Heart left ventricle (tissue), 13 donors: ENCODE data around the gene CPSF7.

Source experiments
- POLR2A ChIP-seq, 2 donors: fragments of 450-650 bp; IDR thresholded peaks; one replicate each; pipeline ENCODE4 v1.6.1; 2017; ENCODE audit warnings: antibody characterized with exemption in 2 of 2, mild to moderate bottlenecking in 2 of 2, moderate library complexity in 2 of 2
- TF ChIP-seq, protein P1 (sequence below), 12 donors: fragments of 200-600 bp; sonication (generic) in 4 of 12; IDR thresholded peaks; one replicate each; pipeline versions ENCODE4 v1.5.0 to v1.8.0; 2018 to 2022; ENCODE audit warnings: antibody characterized with exemption in 12 of 12, mild to moderate bottlenecking in 5 of 12
- donor health status: ischemic (EF 13 %, LVEDD 7.1; RV severe dilation, severe dysfunction).
- donor health status: DM: no; HTN: yes; CAD: no.
- donor health status: DM: no; HTN: no; CAD: no.
- donor health status: ischemic (EF 25% LVEDD 6.9; RV normal size, moderate dysfunction).
- donor health status: ischemic (EF 25% LVEDD 5.7; RV mildly dilated, moderate dysfunction).
- donor health status: ischemic (EF 35%, LVEDD 5.7; RV mildly dilated, moderate dysfunction).
- donor health status: nonischemic (EF 11% LVEDD 7.7; RV severe dilation, severe dysfunction).
- donor health status: DM: yes; HTN: yes; CAD: no.
- donor health status: PGD.
- donor health status: ischemic (EF 29% LVEDD 5.4; RV normal size, mild dysfunction).
- donor health status: nonischemic (EF 23%, LVEDD 6.1; RV moderate dilation, normal function).

DNA sequence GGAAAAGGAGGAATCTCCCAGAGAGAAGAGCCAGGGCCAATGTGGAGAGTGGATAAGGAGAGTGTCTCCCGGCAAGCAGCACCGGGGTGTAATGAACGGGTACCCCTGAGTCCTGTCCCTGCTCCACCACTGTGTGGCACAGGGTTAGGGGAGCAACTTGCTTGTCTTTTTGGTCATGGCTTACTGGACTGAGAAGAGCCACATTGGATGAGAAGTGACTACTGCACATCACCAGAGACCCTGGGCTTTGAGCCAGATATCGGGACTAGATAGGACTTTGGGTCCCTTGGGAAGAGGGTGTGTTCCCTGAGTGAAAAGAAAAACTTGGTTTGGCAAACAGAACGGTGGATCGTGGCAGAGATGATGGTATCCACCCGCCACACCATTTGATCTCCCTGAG, 24.7 kb upstream of the CPSF7 start:
- TF ChIP-seq, protein P1, sequence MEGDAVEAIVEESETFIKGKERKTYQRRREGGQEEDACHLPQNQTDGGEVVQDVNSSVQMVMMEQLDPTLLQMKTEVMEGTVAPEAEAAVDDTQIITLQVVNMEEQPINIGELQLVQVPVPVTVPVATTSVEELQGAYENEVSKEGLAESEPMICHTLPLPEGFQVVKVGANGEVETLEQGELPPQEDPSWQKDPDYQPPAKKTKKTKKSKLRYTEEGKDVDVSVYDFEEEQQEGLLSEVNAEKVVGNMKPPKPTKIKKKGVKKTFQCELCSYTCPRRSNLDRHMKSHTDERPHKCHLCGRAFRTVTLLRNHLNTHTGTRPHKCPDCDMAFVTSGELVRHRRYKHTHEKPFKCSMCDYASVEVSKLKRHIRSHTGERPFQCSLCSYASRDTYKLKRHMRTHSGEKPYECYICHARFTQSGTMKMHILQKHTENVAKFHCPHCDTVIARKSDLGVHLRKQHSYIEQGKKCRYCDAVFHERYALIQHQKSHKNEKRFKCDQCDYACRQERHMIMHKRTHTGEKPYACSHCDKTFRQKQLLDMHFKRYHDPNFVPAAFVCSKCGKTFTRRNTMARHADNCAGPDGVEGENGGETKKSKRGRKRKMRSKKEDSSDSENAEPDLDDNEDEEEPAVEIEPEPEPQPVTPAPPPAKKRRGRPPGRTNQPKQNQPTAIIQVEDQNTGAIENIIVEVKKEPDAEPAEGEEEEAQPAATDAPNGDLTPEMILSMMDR (IDR thresholded peaks at IDR 0.05) = no peak
- no peak for TF ChIP-seq POLR2A (IDR thresholded peaks at IDR 0.05)
